ENCODE data around the gene MRPS6.
A peak's percentile ranks its signal among the peaks of the same experiment; 100 is the strongest.

The MRPS6 gene

DNA sequence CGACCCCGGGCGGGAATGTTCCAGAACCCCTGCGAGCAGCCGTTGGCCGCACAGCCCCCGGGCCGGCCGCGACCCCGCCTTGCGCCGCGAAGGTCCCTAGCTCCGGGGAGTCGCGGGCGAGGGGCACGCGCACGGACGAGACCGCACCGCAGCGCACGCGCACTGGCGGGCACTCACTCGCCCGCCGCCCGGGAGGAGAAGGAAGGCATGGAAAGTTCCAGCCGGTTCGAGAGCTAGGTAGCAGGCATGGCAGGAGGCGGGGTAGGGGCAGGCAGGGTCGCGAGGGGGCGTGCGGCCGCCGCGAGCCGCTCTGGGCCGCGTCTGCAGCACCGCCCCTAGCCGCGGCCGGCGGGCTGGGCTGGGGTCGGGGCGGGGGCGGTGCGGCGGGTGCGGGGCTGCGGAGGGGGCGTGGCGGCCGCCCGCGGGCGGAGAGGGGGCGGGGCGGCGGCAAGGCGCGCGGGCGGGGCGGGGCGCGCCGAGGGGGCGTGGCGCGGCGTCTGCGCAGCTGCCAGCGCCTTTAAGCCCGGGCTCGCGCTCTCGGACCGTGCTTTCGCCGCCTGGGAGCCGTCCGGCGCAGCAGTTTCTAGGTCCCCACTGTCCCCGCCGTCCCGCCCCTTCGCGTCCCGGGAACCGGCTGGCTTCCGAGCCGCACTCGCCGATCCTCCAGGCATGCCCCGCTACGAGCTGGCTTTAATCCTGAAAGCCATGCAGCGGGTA, at the start of gene MRPS6, which contains the start of gene SLC5A3:
Gene MRPS6, plus strand, starts transcription at position 547 of the 717 bp plus-strand sequence. Its CDS starts 123 bp downstream, at position 670.
Gene SLC5A3, plus strand, starts transcription at position 547 of the 717 bp plus-strand sequence. CDS start 21,621 bp downstream, outside the sequence.
- Histone ChIP-seq H3K4me1 (peaks cover 24% of the 10 kb centered on the region), H3K4me3 (peak within 1 kb of the TSS; percentile 64), H3K27me3 (ENCODE audit: low read depth) (no peaks in the 10 kb centered on the region), H3K9me3 (no peaks in the 10 kb centered on the region), H3K36me3 (replicated peaks) (no peaks in the 10 kb centered on the region; the same call in 1 of the 2 replicates)
- in situ Hi-C loops (cut with MboI; ENCODE audit: low sequenced_read_pairs), result no loop called here
- DNase-seq (ENCODE audit: low spot score in 2 of 2), result peak; percentile 77 to 91

DNA sequence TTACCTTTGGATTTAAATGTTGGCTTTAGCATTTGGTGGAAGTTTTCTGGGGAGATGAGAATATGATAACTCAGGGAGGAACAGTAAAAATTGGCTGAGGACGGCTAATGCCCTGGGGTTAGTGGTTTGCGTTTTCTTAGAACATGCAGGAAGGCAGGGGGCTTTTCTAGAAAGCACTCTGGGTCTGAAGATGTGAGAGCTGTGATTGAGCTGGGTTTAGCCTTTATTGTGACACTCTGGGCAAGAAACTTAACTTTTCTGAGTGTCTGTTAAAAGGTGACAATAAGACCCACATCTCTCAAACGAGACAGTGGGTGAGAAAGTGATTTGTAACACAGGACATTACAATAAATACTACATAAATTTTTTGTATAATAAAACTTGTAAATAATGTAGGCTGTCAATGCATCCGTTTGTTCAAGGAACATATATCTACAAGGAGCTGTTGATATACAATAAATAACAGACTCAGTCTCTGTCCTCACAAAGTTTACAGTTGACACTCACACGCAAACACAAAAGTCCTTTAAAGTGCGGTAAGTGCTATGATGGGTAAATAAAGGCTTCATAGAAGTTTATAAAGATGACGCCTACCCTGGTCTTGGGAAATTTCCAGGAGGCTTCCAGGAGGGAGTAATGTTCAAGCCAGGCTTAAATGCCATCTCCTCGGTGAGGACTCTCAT, 49.5 kb upstream of the MRPS6 start:
- no peaks in the 10 kb centered on the region for H3K36me3 ChIP-seq (replicated peaks)
- in situ Hi-C loops (cut with MboI; ENCODE audit: low sequenced_read_pairs), result no loop called here
- H3K27me3 ChIP-seq (ENCODE audit: low read depth), result no peaks in the 10 kb centered on the region
- H3K9me3 ChIP-seq, result no peaks in the 10 kb centered on the region
- no peak for DNase-seq (ENCODE audit: low spot score in 2 of 2)
- H3K4me1 ChIP-seq, result peaks cover 16% of the 10 kb centered on the region
- H3K4me3 ChIP-seq, result no peak overlapping the region

- Histone ChIP-seq H3K9me3 (no peaks in the 10 kb centered on the region), H3K4me1 (peaks cover 16% of the 10 kb centered on the region), H3K36me3 (replicated peaks) (no peaks in the 10 kb centered on the region), H3K4me3 (no peak overlapping the region), H3K27me3 (ENCODE audit: low read depth) (no peaks in the 10 kb centered on the region)
- in situ Hi-C loops (cut with MboI; ENCODE audit: low sequenced_read_pairs), result no loop called here
- no peak for DNase-seq (ENCODE audit: low spot score in 2 of 2)
These were observed 49.0 kb upstream of the MRPS6 start for GRCh38 chr21:34024374-34024693.

DNA sequence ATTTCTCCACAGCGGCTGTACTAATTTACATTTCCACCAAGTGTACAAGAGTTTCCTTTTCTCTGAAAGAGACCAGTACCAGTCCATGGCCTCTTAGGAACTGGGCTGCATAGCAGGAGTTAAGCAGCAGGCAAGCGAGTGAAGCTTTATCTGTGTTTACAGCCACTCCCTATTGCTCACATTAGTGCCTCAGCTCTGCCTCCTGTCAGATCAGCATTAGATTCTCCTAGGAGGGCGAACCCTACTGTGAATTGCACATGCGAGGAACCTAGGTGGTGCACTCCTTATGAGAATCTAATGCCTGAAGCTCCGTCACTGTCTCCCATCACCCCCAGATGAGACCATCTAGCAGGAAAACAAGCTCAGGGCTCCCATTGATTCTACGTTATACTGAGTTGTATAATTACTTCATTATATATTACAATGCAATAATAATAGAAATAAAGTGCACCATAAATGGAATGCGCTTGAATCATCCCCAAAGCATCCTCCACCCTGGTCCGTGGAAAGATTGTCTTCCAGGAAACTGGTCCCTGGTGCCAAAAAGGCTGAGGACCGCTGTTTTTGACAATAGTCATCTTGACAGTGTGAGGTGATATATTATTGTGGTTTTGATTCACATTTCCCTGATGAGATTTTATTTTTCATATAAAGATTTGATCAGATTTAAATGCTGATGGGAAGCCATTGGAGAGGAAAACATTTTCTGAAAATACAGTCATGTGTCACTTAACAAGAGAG, 45.5 kb upstream of the MRPS6 start:
- no peak overlapping the region for H3K4me3 ChIP-seq
- in situ Hi-C loops (cut with MboI; ENCODE audit: low sequenced_read_pairs), result no loop called here

GRCh38 chr21:34029743-34030528, 43.4 kb upstream of the MRPS6 start:
- H3K4me3 ChIP-seq, result no peak overlapping the region
- no peaks in the 10 kb centered on the region for H3K36me3 ChIP-seq (replicated peaks)
- no peaks in the 10 kb centered on the region for H3K4me1 ChIP-seq
- no peaks in the 10 kb centered on the region for H3K9me3 ChIP-seq
- no peaks in the 10 kb centered on the region for H3K27me3 ChIP-seq (ENCODE audit: low read depth)
- in situ Hi-C loops (cut with MboI; ENCODE audit: low sequenced_read_pairs), result no loop called here
- peak; percentile 46 to 57 for DNase-seq (ENCODE audit: low spot score in 2 of 2)

More for the DNA sequence above, 45.5 kb upstream of the MRPS6 start:
- Histone ChIP-seq H3K9me3 (no peaks in the 10 kb centered on the region), H3K36me3 (replicated peaks) (no peaks in the 10 kb centered on the region), H3K27me3 (ENCODE audit: low read depth) (no peaks in the 10 kb centered on the region), H3K4me1 (no peaks in the 10 kb centered on the region)
- no peak for DNase-seq (ENCODE audit: low spot score in 2 of 2)

DNA sequence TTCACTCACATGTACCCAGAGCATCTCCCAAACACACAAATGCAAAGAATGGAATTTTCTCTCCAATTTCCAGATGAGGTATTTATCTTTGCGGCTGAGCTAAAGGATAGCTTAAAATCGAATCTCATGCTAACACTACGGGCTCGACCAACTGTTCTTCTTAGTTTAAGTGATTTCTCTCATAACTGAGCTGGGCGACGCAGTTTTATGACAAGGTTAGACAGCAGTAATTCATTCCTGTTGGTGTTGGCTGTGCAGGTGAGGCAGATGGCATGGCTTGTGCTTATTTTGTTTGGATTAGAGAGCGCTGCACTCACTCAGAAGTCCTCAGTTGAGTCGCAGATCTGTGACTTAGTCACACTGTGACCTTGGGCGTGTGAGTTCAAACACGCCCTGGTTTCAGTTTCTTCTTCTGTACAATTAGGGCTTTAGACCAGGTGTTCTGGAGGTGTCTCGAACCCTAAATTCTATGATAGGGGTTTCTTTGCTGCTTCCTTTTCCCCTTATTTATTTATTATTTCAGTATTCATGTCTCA, 41.5 kb upstream of the MRPS6 start:
- H3K9me3 ChIP-seq, result no peaks in the 10 kb centered on the region
- no peaks in the 10 kb centered on the region for H3K27me3 ChIP-seq (ENCODE audit: low read depth)
- in situ Hi-C loops (cut with MboI; ENCODE audit: low sequenced_read_pairs), result no loop called here
- no peaks in the 10 kb centered on the region for H3K36me3 ChIP-seq (replicated peaks)
- no peak overlapping the region for H3K4me3 ChIP-seq
- no peaks in the 10 kb centered on the region for H3K4me1 ChIP-seq
- no peak for DNase-seq (ENCODE audit: low spot score in 2 of 2)

DNA sequence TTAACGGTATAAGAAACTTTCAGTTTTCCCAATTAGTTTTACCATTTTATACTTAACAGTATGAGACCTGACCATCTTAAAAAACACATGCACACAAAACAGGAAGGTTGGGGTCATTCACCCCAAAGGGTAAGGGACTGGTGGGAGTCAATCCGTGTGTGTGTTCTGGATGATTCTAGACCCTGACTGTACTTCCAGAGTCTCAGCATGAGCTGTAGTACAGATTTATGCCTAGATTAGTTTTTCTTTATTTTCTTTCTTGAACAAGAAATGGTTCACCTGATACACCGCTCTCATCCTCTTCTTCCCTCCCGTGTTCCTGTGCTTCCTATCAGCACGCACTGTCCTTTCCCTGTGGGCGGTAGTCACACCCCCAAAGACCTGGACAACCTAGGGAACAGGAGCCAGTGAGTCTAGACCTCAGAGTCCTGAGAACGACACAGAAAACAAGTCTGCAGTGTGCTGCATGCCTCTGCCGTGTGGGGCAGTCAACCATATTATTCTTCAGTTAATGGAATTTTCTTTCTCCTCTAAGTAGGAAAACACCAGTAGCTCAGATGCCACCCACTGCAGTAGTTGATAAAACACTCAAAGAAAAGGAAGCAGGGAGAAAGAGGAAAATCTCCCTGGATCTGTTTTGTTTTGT, 38.9 kb upstream of the MRPS6 start:
- Histone ChIP-seq H3K4me3 (no peak overlapping the region), H3K4me1 (no peaks in the 10 kb centered on the region), H3K9me3 (no peaks in the 10 kb centered on the region), H3K27me3 (ENCODE audit: low read depth) (no peaks in the 10 kb centered on the region), H3K36me3 (replicated peaks) (no peaks in the 10 kb centered on the region)
- in situ Hi-C loops (cut with MboI; ENCODE audit: low sequenced_read_pairs), result no loop called here
- no peak for DNase-seq (ENCODE audit: low spot score in 2 of 2)

DNA sequence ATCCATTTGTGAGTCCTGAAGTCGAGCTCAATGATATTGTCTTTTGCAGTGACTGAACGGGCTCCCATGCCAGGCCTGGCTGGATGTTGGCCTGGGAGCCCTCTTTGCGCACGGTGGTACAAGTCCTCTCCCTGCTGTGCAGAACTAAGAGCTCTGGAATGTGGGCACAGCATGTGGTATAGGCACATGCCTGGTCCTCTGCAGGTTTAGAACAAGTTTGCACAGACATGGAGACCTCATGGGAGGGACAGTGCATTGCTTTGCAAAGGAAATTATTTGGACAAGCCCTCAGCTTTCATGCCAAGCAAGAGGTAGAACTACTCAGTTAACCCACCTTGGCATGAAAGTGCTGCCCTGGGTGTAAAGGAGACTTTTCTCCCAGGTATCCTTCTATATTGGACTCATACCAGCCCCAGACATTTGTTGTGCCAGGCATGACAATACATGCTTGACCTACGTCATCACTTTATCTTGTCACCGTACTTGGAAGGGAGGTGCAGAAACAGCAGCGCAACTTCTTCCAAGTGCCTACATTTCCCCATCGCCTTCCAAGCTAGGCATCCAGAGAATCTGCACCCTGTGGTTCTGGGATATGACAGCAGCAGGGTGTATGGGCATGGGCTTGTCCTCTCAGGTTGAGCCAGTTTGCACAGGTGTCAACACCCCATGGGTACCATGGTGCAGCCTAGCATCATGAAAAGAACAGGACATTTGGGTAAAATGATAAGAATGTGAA, 37.6 kb upstream of the MRPS6 start:
- DNase-seq (ENCODE audit: low spot score in 2 of 2), result no peak
- H3K36me3 ChIP-seq (replicated peaks), result no peaks in the 10 kb centered on the region
- H3K9me3 ChIP-seq, result no peaks in the 10 kb centered on the region
- no peak overlapping the region for H3K4me3 ChIP-seq
- no peaks in the 10 kb centered on the region for H3K4me1 ChIP-seq
- in situ Hi-C loops (cut with MboI; ENCODE audit: low sequenced_read_pairs), result no loop called here
- peaks cover 4% of the 10 kb centered on the region; the same call in 1 of the 2 replicates for H3K27me3 ChIP-seq (ENCODE audit: low read depth)

DNA sequence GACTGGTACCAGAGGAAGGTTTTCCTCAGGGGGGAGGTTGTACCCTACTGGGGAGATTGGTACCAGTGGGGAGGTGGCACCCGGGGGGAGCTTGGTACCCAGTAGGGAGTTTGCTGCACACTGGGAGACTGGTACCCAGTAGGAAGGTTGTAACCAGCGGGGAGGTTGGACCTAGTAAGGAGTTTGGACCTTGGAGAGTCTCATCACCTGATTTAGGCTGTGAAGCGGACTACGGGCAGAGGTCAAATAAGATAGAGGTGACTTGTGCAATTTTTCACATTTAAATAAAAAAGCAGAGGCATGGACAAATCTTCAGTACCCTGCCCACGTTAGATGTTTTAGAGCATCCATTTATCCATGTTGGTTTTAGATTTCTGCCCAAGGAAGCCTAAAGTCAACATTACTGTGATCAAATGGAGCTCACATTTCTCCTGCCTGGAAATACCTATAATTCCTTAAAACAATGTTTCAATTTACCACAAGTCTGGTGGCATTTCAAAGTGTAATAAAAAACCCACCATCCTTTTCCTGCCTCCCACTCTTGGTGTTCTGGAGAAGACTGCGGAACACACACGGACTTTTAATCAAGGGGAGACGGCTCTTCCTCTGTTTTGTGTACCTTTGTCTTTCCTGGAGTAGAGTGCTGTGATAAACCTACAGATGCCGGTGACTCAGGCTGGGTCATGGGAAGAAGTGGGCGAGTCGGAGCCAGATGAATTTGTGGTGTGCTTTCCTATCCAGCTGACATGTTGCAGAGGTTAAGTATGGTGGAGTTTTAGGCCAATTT, 36.2 kb upstream of the MRPS6 start:
- no peaks in the 10 kb centered on the region for H3K9me3 ChIP-seq
- in situ Hi-C loops (cut with MboI; ENCODE audit: low sequenced_read_pairs), result no loop called here
- DNase-seq (ENCODE audit: low spot score in 2 of 2), result no peak
- no peak overlapping the region for H3K4me3 ChIP-seq
- peaks cover 11% of the 10 kb centered on the region for H3K27me3 ChIP-seq (ENCODE audit: low read depth)
- no peaks in the 10 kb centered on the region for H3K4me1 ChIP-seq
- no peaks in the 10 kb centered on the region for H3K36me3 ChIP-seq (replicated peaks)

DNA sequence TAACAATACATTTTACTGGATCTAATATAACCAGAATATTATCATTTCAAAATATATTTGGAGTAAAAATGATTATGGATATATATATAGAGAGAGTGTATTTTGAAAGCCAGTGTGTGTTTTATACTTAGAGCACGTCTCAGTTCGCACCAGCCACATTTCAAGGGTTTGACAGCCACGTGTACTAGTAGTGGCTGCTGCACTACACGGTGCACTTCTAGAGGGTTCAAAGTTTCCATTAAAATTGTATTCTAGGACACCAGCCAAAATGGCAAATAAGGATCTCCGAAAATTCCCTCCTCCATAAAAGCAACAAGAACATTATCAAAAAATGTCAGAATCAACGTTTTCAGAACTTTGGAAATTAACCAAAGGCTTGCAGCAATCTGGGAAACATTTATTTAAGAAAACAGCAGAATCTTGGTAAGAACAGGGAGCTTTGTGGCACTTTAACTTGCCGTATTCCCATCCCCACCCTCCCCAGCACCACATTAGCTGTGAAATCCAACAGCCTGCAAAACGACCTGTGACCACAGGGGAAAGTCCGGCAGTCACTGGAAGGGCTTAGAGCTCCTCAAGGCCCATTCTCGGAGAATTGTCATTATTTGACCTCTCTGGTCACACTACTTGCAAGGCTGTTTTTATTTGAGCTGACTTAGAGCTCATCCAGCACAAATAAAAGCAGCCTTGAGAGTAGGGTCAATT, 33.5 kb upstream of the MRPS6 start:
- H3K4me1 ChIP-seq, result no peaks in the 10 kb centered on the region
- H3K4me3 ChIP-seq, result no peak overlapping the region
- no peaks in the 10 kb centered on the region for H3K36me3 ChIP-seq (replicated peaks)
- H3K9me3 ChIP-seq, result no peaks in the 10 kb centered on the region
- peaks cover 18% of the 10 kb centered on the region for H3K27me3 ChIP-seq (ENCODE audit: low read depth)
- in situ Hi-C loops (cut with MboI; ENCODE audit: low sequenced_read_pairs), result no loop called here
- DNase-seq (ENCODE audit: low spot score in 2 of 2), result no peak

DNA sequence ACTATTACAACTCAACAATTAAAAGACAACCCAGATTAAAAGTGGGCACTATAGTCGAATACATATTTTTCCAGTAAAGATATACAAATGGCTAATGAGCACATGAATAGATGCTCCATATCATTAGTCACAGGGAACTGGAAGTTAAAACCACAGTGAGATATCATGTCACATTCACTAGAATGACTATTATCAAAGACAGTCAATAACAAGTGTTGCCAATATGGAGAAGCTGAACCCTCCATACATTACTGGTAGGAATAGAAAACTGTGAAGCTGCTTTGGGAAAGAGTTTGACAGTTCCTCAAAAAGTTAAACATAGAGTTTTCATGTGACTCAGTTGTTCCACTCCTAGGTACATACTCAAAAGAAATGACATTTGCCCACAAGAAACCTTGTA, 30.6 kb upstream of the MRPS6 start:
- Histone ChIP-seq H3K9me3 (no peaks in the 10 kb centered on the region), H3K27me3 (ENCODE audit: low read depth) (peaks cover 18% of the 10 kb centered on the region), H3K4me1 (no peaks in the 10 kb centered on the region), H3K4me3 (no peak overlapping the region), H3K36me3 (replicated peaks) (no peaks in the 10 kb centered on the region)
- no peak for DNase-seq (ENCODE audit: low spot score in 2 of 2)
- in situ Hi-C loops (cut with MboI; ENCODE audit: low sequenced_read_pairs), result no loop called here
